GM19238 (cell line): ENCODE data around the gene MAGI2.
"Not testable (repeated sequence)": the region's sequence is repeated elsewhere in the genome, so short reads cannot be mapped to it uniquely, and the experiment has no call there.

Experiments used
- DNase-seq: peaks from one replicate; pipeline ENCODE4 v3.0.0; 2011; ENCODE audit warnings: low spot score; ENCODE audit not compliant: insufficient read length

The MAGI2 gene

GRCh38 chr7:79176859-79177477, 276.5 kb downstream of the MAGI2 start:
- DNase-seq = no peak

GRCh38 chr7:79175374-79175773, 278.1 kb downstream of the MAGI2 start:
- no peak for DNase-seq

- no peak for DNase-seq
These were observed 288.2 kb downstream of the MAGI2 start for GRCh38 chr7:79165225-79165624.

DNA sequence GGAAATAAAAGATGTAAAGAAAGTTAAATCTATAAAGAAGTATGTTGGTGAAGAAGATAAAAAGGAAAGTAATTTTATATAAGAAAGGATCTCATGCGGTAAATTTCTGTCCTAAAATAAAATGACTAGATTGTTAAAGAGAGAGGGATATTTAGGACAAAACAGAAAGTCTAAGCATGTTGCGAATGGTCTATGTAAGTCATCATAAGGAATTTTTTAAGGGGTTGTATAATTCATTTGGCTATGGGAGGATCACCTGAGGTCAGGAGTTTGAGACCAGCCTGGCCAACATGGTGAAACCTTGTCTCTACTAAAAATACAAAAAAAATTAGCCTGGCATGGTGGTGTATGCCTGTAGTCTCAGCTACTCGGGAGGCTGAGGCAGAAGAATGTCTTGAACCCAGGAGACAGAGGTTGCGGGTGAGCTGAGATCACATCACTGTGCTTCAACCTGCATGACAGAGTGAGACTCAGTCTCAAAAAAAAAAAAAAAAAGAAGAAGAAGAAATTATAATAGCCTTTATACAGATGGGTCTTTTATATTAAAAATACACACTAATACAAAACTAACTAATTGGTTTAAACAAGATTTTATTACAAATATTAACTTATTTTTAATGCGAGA, 294.3 kb downstream of the MAGI2 start:
- DNase-seq = no peak

GRCh38 chr7:79157281-79157680, 296.2 kb downstream of the MAGI2 start:
- DNase-seq = no peak

- no peak for DNase-seq
These were observed 303.6 kb downstream of the MAGI2 start for GRCh38 chr7:79149831-79150230.

DNA sequence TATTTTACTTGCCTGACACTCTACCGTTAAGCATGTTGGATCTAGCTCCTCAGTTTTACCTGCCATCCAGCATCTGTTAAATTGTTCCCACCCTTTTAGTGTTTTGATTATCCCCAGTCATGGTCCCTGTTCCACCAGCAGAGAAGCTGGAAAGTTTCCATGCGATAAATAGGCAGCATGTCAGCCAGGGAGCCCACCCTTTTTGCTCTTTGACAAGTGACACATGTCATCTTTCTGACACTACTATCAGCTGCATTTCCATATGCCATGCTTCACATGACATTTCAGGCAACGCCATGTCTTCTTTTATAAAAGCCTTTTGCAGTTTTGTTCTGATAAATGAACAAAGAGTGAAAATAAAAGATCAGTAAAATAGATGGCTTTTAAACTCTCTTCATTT, 310.8 kb downstream of the MAGI2 start:
- DNase-seq = no peak

DNA sequence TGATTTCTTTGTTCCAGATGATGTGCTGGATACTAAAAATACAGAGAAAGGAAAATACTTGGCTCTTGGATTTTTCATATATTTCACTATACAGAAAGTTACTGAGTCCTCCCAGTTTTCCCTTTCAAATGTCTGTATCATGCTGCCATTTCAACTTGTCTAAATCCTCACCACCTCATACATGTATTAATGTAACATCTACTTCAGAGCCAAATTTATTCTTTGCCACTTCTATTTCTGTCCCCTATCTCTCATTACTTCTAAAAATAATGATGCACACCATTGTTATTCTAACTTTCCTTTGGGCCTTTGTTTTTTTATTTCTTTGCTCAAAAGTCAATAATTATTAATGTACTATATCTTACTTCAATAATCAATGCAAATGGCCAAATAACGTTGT, 312.2 kb downstream of the MAGI2 start:
- DNase-seq = no peak

GRCh38 chr7:79137942-79138341, 315.5 kb downstream of the MAGI2 start:
- DNase-seq = no peak

GRCh38 chr7:79132844-79133451, 320.5 kb downstream of the MAGI2 start:
- DNase-seq = no peak

DNA sequence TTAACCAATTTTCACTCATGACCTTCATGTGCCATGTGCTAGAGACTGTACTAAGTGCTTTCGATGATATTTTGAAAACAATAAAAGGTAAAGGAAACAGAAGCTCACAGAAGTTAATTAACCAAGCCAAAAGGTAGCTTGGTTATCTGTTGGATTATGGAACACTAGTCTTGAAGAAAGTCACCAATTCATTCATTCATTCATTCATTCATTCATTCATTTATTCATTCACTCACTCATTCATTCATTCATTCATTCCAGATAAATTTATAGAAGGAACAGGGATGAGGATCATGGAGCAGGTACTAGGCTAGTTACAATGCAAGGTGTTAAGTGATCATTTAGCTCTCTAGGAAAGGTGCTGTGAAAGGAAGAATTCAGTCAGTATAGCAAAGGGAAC, 322.8 kb downstream of the MAGI2 start:
- no peak for DNase-seq

DNA sequence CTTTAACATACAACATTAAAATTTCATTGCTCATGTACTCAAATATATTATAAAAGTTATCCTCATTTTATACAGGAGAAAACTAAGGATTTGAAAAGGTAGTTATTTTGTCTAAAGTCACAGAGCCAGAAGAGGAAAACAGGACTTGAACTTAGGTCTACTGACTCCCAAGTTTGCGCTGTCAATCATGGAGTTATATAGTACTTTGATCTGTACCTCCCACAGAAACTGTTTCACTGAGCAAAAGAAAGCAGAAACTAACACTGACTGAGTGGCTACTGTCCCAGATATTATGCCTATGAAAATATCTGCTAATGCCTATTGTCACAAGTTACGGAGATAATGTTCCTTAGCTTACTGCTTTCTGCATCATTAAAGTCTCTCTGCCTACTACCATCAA, 329.1 kb downstream of the MAGI2 start:
- DNase-seq = no peak

DNA sequence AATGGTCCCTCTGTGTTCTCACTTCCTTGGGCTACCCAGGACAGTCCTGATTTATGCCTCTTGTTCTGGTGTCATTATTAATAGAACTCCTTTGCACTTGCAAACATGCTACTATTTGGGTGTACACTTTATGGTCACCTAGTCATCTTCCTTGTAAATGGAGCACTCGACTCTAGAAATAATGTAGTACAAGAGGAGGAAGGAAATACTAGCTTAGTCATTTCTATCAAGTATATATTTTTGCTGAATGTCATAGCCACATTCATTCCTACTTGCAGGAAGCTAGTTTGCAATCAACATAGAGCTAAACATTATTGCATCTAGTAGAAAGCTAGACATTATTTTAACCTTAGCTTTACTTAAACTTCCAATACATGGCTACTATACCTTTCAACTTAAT, 335.3 kb downstream of the MAGI2 start:
- DNase-seq = no peak

- DNase-seq = no peak
These were observed 357.1 kb downstream of the MAGI2 start for GRCh38 chr7:79096361-79096805.

DNA sequence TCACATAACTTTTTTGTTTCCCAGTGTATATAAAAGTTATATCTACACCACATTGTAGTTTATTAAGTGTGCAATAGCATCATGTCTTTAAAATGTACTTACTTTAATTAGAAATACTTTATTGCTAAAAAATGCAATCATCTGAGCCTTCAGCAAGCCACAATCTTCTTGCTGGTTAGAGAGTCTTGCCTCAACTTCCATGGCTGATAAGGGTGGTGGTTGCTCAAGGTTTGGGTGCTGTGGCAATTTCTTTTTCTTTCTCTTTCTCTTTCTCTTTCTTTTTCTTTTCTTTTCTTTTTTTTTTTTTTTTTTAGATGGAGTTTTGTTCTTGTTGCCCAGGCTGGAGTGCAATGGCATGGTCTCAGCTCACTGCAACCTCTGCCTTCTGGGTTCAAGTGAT, 360.0 kb downstream of the MAGI2 start:
- DNase-seq = no peak

- DNase-seq = no peak
These were observed 361.8 kb downstream of the MAGI2 start for GRCh38 chr7:79091661-79092060.

- no peak for DNase-seq
These were observed 362.5 kb downstream of the MAGI2 start for GRCh38 chr7:79091011-79091410.

DNA sequence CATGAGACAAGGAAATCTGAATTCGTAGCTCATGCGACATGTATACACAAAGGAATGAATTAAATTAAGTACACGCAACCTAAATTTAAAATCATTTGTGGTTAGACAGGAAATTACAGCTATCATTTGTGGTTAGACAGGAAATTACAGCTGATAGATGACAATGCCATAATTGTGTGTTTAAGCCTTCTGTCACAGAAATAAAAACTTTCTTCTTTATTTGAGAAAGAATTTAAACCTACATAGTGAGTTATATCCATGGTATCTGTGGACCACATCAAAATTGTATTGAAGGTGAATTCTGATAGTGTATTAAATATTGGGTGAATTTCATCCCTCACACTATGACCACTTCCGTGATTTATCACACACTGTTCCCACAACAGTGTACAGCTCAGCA, 362.9 kb downstream of the MAGI2 start:
- DNase-seq = no peak

GRCh38 chr7:79084423-79084822, 369.0 kb downstream of the MAGI2 start:
- DNase-seq = no peak

- DNase-seq = no peak
These were observed 373.4 kb downstream of the MAGI2 start for GRCh38 chr7:79079919-79080554.

- no peak for DNase-seq
These were observed 375.2 kb downstream of the MAGI2 start for GRCh38 chr7:79078273-79078672.

- not testable (repeated sequence) for DNase-seq
These were observed 382.3 kb downstream of the MAGI2 start for GRCh38 chr7:79071187-79071586.
